ENCODE measurements around the gene RAB29. TPM values are rescaled to one million over a fixed set of nuclear protein-coding genes. Genes with fewer than 3 reads are reported as not detected.

The RAB29 gene
- polyA plus RNA-seq, 1 of the 3 experiments (the other 2 are of a cell fraction), result 9.2 TPM

DNA sequence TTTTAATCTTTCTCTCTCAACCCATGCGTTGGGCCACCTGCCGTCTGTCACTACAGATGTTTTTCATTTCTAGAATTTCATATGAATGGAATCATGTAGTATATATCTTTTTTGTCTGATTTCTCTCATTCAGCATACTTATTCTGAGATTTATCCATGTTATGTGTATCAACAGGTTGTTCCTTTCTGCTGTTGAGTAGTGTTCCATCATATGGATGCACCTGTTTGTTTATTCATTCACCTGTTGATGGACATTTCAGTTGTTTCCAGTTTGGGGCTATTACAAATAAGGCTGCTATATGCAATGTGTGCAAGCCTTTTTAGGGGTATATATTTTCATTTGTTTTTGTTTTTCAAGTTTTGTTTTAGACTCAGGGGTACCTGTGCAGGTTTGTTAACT lies 47.1 kb upstream of the RAB29 start:
- ChIA-PET CTCF (no interaction called here), POLR2A (no interaction called here)
- WGBS (ENCODE audit: low lambda C conversion rate), result 80% methylated on average over 2 of the region's 2 CpGs
- Histone ChIP-seq H3K27me3 (ENCODE audit: insufficient read depth) (no peaks in the 10 kb centered on the region), H3K9me3 (no peaks in the 10 kb centered on the region), H3K4me3 (ENCODE audit: low read depth in 2 of 2, low read length in 1 of 2) (no peak overlapping the region), H4K20me1 (ENCODE audit: insufficient read depth) (no peaks in the 10 kb centered on the region), H3K27ac (ENCODE audit: low read depth in 2 of 2, low read length in 1 of 2) (no peak overlapping the region), H3F3A (replicated peaks; ENCODE audit: insufficient read depth) (no peaks in the 10 kb centered on the region), H3K36me3 (replicated peaks in 1 of 2; ENCODE audit: control insufficient read depth in 1 of 2, insufficient read depth in 2 of 2, low read length in 1 of 2) (no peaks in the 10 kb centered on the region), H2AFZ (ENCODE audit: low read depth) (no peak overlapping the region), H3K9me2 (no peaks in the 10 kb centered on the region), H3K4me2 (no peak overlapping the region), H3K4me1 (ENCODE audit: control insufficient read depth in 1 of 2, insufficient read depth in 2 of 2, low read depth in 1 of 2, low read length in 1 of 2) (no peaks in the 10 kb centered on the region; a peak in 1 of 4 replicates), H3K9ac (no peak overlapping the region), H3K79me2 (ENCODE audit: insufficient read depth) (no peaks in the 10 kb centered on the region)
- DNase-seq, result no peak
- TF ChIP-seq RFX5 (IDR thresholded peaks at IDR 0.05; ENCODE audit: low read length) (no peak), CHD2 (IDR thresholded peaks at IDR 0.05; ENCODE audit: low read length, partially characterized antibody) (no peak), TEAD4 (IDR thresholded peaks at IDR 0.05; ENCODE audit: borderline replicate concordance, insufficient read depth) (no peak), ELF1 (IDR thresholded peaks at IDR 0.05) (no peak), YY1 (IDR thresholded peaks at IDR 0.05; ENCODE audit: low read depth) (no peak), RXRA (IDR thresholded peaks at IDR 0.05; ENCODE audit: borderline replicate concordance, low read depth) (no peak), FOXM1 (IDR thresholded peaks at IDR 0.05; ENCODE audit: low read depth) (no peak), SMC3 (IDR thresholded peaks at IDR 0.05; ENCODE audit: low read depth, low read length) (no peak), GABPA (IDR thresholded peaks at IDR 0.05; ENCODE audit: low read depth) (no peak), SIN3A (IDR thresholded peaks at IDR 0.05; ENCODE audit: borderline replicate concordance, low read depth, low read length) (no peak), JUND (IDR thresholded peaks at IDR 0.05) (no peak), TAF1 (IDR thresholded peaks at IDR 0.05; ENCODE audit: borderline replicate concordance, low read depth, low read length) (no peak), POLR2AphosphoS5 (IDR thresholded peaks at IDR 0.05; ENCODE audit: low read depth, low read length) (no peak), RCOR1 (IDR thresholded peaks at IDR 0.05; ENCODE audit: low read length) (no peak), FOSL2 (IDR thresholded peaks at IDR 0.05; ENCODE audit: borderline replicate concordance, low read depth) (no peak), GATA2 (CRISPR knock-in tag; IDR thresholded peaks at IDR 0.05) (no peak)
- TF ChIP-seq, protein P1, sequence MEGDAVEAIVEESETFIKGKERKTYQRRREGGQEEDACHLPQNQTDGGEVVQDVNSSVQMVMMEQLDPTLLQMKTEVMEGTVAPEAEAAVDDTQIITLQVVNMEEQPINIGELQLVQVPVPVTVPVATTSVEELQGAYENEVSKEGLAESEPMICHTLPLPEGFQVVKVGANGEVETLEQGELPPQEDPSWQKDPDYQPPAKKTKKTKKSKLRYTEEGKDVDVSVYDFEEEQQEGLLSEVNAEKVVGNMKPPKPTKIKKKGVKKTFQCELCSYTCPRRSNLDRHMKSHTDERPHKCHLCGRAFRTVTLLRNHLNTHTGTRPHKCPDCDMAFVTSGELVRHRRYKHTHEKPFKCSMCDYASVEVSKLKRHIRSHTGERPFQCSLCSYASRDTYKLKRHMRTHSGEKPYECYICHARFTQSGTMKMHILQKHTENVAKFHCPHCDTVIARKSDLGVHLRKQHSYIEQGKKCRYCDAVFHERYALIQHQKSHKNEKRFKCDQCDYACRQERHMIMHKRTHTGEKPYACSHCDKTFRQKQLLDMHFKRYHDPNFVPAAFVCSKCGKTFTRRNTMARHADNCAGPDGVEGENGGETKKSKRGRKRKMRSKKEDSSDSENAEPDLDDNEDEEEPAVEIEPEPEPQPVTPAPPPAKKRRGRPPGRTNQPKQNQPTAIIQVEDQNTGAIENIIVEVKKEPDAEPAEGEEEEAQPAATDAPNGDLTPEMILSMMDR (IDR thresholded peaks at IDR 0.05), result no peak
- TF ChIP-seq, protein P2, sequence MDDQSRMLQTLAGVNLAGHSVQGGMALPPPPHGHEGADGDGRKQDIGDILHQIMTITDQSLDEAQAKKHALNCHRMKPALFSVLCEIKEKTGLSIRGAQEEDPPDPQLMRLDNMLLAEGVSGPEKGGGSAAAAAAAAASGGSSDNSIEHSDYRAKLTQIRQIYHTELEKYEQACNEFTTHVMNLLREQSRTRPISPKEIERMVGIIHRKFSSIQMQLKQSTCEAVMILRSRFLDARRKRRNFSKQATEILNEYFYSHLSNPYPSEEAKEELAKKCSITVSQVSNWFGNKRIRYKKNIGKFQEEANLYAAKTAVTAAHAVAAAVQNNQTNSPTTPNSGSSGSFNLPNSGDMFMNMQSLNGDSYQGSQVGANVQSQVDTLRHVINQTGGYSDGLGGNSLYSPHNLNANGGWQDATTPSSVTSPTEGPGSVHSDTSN (IDR thresholded peaks at IDR 0.05), result no peak
- TF ChIP-seq, protein P3, sequence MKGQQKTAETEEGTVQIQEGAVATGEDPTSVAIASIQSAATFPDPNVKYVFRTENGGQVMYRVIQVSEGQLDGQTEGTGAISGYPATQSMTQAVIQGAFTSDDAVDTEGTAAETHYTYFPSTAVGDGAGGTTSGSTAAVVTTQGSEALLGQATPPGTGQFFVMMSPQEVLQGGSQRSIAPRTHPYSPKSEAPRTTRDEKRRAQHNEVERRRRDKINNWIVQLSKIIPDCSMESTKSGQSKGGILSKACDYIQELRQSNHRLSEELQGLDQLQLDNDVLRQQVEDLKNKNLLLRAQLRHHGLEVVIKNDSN (IDR thresholded peaks at IDR 0.05; ENCODE audit: borderline replicate concordance, low read depth), result no peak
